Measurements from ENCODE around the gene KCNMB2.
"Not testable (repeated sequence)": the region's sequence is repeated elsewhere in the genome, so short reads cannot be mapped to it uniquely, and the experiment has no call there.

KCNMB2 gene

GRCh38 chr3:178707311-178708031 lies 171.2 kb downstream of the KCNMB2 start:
- no peak for DNase-seq

GRCh38 chr3:178709051-178709450 lies 172.8 kb downstream of the KCNMB2 start:
- no peak for DNase-seq

GRCh38 chr3:178711753-178712152 lies 175.5 kb downstream of the KCNMB2 start:
- DNase-seq = no peak

GRCh38 chr3:178712247-178712646 lies 176.0 kb downstream of the KCNMB2 start:
- no peak for DNase-seq

GRCh38 chr3:178714925-178715832 lies 178.9 kb downstream of the KCNMB2 start:
- DNase-seq = no peak

- no peak for DNase-seq
Observed at GRCh38 chr3:178718995-178719635, 182.9 kb downstream of the KCNMB2 start.

- DNase-seq = no peak
Observed at GRCh38 chr3:178732824-178733223, 196.6 kb downstream of the KCNMB2 start.

- DNase-seq = no peak
Observed at GRCh38 chr3:178735032-178735674, 198.9 kb downstream of the KCNMB2 start.

- DNase-seq = no peak
Observed at GRCh38 chr3:178736300-178736699, 200.1 kb downstream of the KCNMB2 start.

GRCh38 chr3:178739720-178740119 lies 203.5 kb downstream of the KCNMB2 start:
- no peak for DNase-seq

- no peak for DNase-seq
Observed at GRCh38 chr3:178741020-178741419, 204.8 kb downstream of the KCNMB2 start.

GRCh38 chr3:178743297-178743696 lies 207.1 kb downstream of the KCNMB2 start:
- DNase-seq = no peak

GRCh38 chr3:178745861-178746655 lies 209.8 kb downstream of the KCNMB2 start:
- not testable (repeated sequence) for DNase-seq

GRCh38 chr3:178748874-178749273 lies 212.6 kb downstream of the KCNMB2 start:
- DNase-seq = no peak

- no peak for DNase-seq
Observed at GRCh38 chr3:178749471-178749870, 213.2 kb downstream of the KCNMB2 start.

GRCh38 chr3:178750639-178751300 lies 214.5 kb downstream of the KCNMB2 start:
- DNase-seq = no peak

- no peak for DNase-seq
Observed at GRCh38 chr3:178752843-178753242, 216.6 kb downstream of the KCNMB2 start.

GRCh38 chr3:178754852-178755510 lies 218.7 kb downstream of the KCNMB2 start:
- no peak for DNase-seq

GRCh38 chr3:178761024-178761423 lies 224.8 kb downstream of the KCNMB2 start:
- DNase-seq = no peak

- no peak for DNase-seq
Observed at GRCh38 chr3:178761461-178761860, 225.2 kb downstream of the KCNMB2 start.

- no peak for DNase-seq
Observed at GRCh38 chr3:178762385-178762784, 226.1 kb downstream of the KCNMB2 start.
